GM13977 (cell line): Measurements from ENCODE around the gene NRIP1.

Experiments
- DNase-seq: peaks from one replicate; pipeline ENCODE4 v3.0.0; 2012; ENCODE audit warnings: low spot score
- CTCF ChIP-seq: IDR thresholded peaks from 2 replicates; pipeline ENCODE4 v1.5.1; 2012; ENCODE audit warnings: mild to moderate bottlenecking, control low read depth; ENCODE audit not compliant: insufficient read depth; ENCODE audit errors: extremely low read depth, missing control alignments
- in situ Hi-C: fragments of 300-500 bp; cut with MboI; formaldehyde crosslinking; loops from one replicate; pipeline ENCODE4 v1.12.0; 2022; ENCODE audit warnings: low sequenced_read_pairs, low pct_unique_long_range_greater_than_20kb, mixed read lengths, inconsistent platforms; ENCODE audit not compliant: unreplicated experiment

The NRIP1 gene

GRCh38 chr21:15071009-15071408 lies 6.2 kb upstream of the NRIP1 start:
- TF ChIP-seq CTCF = no peak
- in situ Hi-C loops = no loop called here
- no peak for DNase-seq

GRCh38 chr21:15066123-15066575 lies 1.3 kb upstream of the NRIP1 start:
- in situ Hi-C loops = no loop called here
- TF ChIP-seq CTCF = no peak
- no peak for DNase-seq

- DNase-seq = peak; percentile 57
- no peak for TF ChIP-seq CTCF
- in situ Hi-C loops = no loop called here
Observed at GRCh38 chr21:15065392-15066122, 757 bp upstream of the NRIP1 start.

GRCh38 chr21:15063814-15064575 lies 805 bp downstream of the NRIP1 start:
- no peak for DNase-seq
- no peak for TF ChIP-seq CTCF
- in situ Hi-C loops = no loop called here

- in situ Hi-C loops = no loop called here
- DNase-seq = peak; percentile 30
Observed at GRCh38 chr21:15063081-15063813, 1.6 kb downstream of the NRIP1 start.

More at GRCh38 chr21:15063081-15063813, 1.6 kb downstream of the NRIP1 start:
- peak; percentile 1 for TF ChIP-seq CTCF
